ENCODE measurements around the gene POLD4.
"Not testable (repeated sequence)": the region's sequence is repeated elsewhere in the genome, so short reads cannot be mapped to it uniquely, and the experiment has no call there.

POLD4 gene
- total RNA-seq, result 9.8 to 14.3 reads per million in 2 donors

GRCh38 chr11:67353317-67354074 lies at the start of gene POLD4:
TSS of gene POLD4 (minus strand) at chr11:67353546. CDS start at chr11:67353399, 147 bp downstream.
- peak; percentile 89 to 97 (median 94) for DNase-seq

GRCh38 chr11:67403085-67403484 lies 49.7 kb upstream of the POLD4 start:
- DNase-seq, result not testable (repeated sequence)

DNA sequence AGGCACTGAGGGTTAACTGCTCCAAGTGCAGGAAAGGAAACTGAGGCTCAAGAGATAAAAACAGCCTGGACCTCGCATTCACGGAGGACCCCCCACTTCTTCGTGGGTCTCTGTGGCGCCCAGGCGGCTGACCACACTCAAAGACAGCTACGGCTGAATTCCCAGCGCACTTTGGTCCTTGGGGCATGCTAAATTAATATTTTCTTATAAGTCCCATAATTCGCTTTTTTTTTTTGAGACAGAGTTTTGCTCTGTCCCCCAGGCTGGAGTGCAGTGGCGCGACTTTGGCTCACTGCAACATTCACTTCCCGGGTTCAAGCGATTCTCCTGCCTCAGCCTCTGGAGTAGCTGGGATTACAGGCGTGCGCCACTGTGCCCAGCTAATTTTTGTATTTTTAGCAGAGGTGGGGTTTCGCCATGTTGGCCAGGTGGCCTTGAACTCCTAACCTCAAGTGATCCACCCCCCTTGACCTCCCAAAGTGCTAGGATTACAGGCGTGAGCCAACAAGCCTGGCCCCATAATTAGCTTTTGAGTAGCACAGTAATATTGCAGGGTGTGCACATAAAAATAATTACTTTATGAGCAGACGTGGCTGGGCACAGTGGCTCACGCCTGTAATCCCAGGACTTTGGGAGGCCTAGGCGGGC lies 49.0 kb upstream of the POLD4 start:
- DNase-seq, result not testable (repeated sequence)

GRCh38 chr11:67401495-67402191 lies 48.3 kb upstream of the POLD4 start, which contains the start of gene PPP1CA:
TSS of gene PPP1CA (minus strand) at chr11:67401858. CDS start at chr11:67401782, 76 bp downstream.
- DNase-seq, result peak; percentile 85 to 93 (median 88)

DNA sequence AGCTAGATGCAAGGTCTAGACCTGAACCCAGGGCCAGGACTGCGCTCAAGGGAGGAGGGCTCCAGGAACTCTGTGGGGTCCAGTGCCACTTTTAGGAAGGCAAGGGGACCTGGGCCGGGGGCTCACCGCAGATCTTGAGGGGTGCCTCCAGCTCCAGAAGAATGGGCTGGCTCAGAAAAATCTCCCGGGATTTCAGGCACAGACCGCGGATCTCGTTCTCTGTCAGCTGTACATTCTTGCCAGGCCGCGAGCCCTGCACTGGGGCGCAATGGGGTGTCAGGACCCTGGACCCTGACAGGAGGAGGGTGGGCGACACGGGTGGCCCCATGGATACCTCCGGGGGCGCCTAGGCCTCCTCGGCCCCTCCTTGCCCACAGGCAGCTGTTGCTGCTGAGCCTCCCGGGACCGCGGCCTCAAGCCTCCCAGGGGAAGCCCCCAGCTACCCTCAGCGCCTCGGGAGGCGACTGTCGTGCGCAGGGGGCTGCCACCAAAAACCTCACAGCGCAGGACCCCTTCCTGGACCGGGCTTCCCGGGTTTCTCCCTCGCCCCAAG lies 47.7 kb upstream of the POLD4 start:
- no peak for DNase-seq

- peak in 1 of 5 experiments; percentile 43 for DNase-seq
These were observed 47.0 kb upstream of the POLD4 start for GRCh38 chr11:67400251-67400941.

DNA sequence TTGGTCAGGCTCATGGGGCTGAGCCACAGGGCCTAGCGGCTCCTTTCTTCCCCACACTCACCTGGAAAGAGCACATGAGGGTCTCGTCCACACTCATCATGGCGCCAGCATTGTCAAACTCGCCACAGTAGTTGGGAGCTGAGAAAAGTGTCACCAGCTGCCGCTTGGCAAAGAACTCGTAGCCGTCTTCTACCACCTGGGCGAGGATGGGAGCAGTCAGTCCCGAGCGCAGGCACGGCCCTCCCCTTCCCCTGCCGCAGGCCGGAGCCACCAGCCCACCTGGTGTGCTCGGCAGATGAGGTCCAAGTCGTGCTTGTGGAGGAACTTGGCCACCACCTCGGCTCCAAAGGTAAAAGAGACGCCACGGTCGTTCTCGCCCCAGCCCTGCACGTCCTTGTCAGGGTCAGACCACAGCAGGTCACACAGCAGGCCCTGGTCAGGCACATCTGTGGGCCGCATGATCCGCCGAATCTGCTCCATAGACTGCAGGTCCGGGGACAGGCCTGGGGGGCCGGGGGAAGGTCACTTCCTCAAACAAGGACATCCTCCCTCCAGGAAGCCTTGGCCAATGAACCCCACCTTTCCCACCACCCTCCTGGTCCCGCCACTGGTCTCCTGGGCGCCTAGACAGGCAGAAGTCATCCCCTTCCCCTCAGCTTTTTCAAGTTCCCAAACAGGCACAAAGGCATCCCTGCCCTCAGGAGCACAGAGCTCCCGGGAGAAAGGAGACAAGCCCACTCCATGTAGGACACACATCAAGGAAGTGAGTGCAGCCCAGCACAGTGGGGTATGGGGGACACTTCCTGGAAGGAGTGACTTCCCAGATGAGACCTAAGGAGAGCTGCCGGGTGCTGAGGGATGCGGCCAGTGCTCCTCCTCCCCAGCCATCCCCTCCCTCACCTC lies 45.6 kb upstream of the POLD4 start:
- DNase-seq, result no peak

GRCh38 chr11:67397986-67398660 lies 44.8 kb upstream of the POLD4 start:
- DNase-seq, result no peak

GRCh38 chr11:67397536-67397935 lies 44.2 kb upstream of the POLD4 start:
- no peak for DNase-seq

DNA sequence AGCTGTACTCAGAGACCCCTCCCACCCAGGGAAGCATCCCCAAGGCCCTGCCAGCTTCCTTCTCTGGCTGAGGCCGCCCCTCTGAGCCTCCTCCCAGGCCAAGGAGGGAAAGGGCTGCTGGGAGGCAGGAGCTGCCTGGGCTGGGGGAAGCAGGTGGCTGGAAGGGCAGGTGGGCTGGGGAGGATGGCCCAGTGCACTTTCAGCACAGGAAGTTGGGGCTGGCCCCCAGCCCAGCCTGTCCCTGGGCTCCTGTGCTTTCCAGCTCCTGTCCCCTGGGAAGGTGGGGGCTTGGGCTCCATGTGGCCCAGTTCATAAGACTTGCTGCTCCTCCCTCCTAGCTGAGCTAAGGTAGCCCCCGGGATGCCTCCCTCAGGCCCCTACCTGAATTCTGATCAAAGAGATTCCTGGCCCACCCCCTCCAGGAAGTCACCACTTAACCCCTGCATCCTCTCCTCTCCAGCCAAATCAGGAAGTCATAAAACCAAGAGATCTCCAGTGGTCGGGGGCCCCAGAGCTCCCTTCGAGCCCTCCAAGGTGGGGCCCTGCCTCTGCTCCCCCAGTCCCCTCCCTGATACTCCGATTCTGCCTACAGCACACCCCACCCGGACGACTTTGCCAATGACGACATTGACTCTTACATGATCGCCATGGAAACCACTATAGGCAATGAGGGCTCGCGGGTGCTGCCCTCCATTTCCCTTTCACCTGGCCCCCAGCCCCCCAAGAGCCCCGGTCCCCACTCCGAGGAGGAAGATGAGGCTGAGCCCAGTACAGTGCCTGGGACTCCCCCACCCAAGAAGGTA lies 43.4 kb upstream of the POLD4 start:
- peak in 1 of 5 experiments; percentile 46 for DNase-seq

- no peak for DNase-seq
These were observed 42.9 kb upstream of the POLD4 start for GRCh38 chr11:67396259-67396581.

- no peak for DNase-seq
These were observed 42.4 kb upstream of the POLD4 start for GRCh38 chr11:67395555-67396258.

DNA sequence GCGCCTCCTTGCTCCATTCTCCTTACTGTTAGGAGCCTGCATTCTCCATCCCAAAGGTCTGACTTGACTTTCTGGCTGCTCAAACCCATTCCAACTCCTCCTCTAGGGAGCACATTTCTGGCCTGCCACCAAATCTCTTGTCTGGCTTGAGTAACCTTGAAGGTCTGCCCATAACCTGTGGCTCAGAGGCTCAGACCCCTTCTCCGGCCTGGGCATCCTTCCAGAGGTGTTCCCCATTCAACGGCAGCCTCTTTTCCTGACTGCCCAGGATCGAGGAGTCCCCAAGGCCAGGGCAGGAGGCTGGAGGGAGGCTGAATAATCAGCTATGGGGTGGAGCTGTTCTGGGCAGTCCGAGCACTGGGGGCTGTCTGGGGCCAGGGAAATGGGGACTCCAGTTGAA lies 40.6 kb upstream of the POLD4 start:
- no peak for DNase-seq

GRCh38 chr11:67393437-67393836 lies 40.1 kb upstream of the POLD4 start:
- no peak for DNase-seq

GRCh38 chr11:67392183-67392715 lies 38.9 kb upstream of the POLD4 start:
- DNase-seq, result no peak

GRCh38 chr11:67391304-67392182 lies 38.2 kb upstream of the POLD4 start, which contains the start of gene RAD9A:
TSS of gene RAD9A (plus strand) at chr11:67391986. CDS start at chr11:67392045, 59 bp downstream.
- peak; percentile 84 to 96 (median 92) for DNase-seq

DNA sequence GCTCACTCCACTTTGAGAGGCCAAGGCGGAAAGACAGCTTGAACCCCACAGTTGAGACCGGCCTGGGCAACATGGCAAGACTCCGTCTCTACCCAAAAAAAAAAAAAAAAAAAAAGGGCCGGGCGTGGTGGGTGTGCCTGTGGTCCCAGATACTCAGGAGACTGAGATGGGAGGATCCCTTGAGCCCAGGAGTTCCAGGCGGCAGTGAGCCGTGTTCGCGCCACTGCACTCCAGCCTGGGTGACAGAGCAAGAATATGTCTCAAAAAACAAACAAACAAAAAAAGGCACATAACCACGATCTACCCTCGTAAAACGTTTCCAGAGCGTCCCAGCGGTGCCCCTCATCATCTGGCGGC lies 37.6 kb upstream of the POLD4 start:
- DNase-seq, result no peak

- DNase-seq, result peak in 2 of 5 experiments; percentile 44 to 57
These were observed 36.1 kb upstream of the POLD4 start for GRCh38 chr11:67389477-67389876.
